Measurements from ENCODE around the gene DCANP1. TPM values are rescaled to one million over a fixed set of nuclear protein-coding genes. Genes with fewer than 3 reads are reported as not detected.

DCANP1 gene
- polyA plus RNA-seq, 10 donors = 0.08 to 0.23 (median 0.13) TPM; not detected in 6

GRCh38 chr5:135442431-135443160 is 4.6 kb downstream of the DCANP1 start:
- DNase-seq = no peak

GRCh38 chr5:135441919-135442318 is 5.2 kb downstream of the DCANP1 start:
- no peak for DNase-seq

GRCh38 chr5:135441350-135441831 is 5.8 kb downstream of the DCANP1 start:
- peak in 1 of 3 donors; percentile 79 for DNase-seq

- peak in 1 of 3 donors; percentile 70 for DNase-seq
Measured at GRCh38 chr5:135440916-135441315, 6.2 kb downstream of the DCANP1 start.

- DNase-seq = peak in 1 of 3 donors; percentile 76
Measured at GRCh38 chr5:135439231-135440205, 7.6 kb downstream of the DCANP1 start.

GRCh38 chr5:135438636-135439221 is 8.4 kb downstream of the DCANP1 start:
- DNase-seq = no peak

- peak; percentile 80 to 94 (median 91) for DNase-seq
Measured at GRCh38 chr5:135437796-135438560, 9.2 kb downstream of the DCANP1 start.

GRCh38 chr5:135437422-135437795 is 9.7 kb downstream of the DCANP1 start:
- peak in 1 of 3 donors; percentile 70 for DNase-seq

GRCh38 chr5:135436951-135437418 is 10.2 kb downstream of the DCANP1 start:
- DNase-seq = no peak

- no peak for DNase-seq
Measured at GRCh38 chr5:135435467-135436330, 11.4 kb downstream of the DCANP1 start.

- no peak for DNase-seq
Measured at GRCh38 chr5:135434591-135435466, 12.3 kb downstream of the DCANP1 start.

GRCh38 chr5:135433681-135434426 is 13.3 kb downstream of the DCANP1 start:
- peak in 1 of 3 donors; percentile 72 for DNase-seq

- DNase-seq = no peak
Measured at GRCh38 chr5:135432113-135432512, 15.0 kb downstream of the DCANP1 start.

- DNase-seq = no peak
Measured at GRCh38 chr5:135430135-135430437, 17.1 kb downstream of the DCANP1 start.

GRCh38 chr5:135429301-135430134 is 17.6 kb downstream of the DCANP1 start:
- DNase-seq = peak in 2 of 3 donors; percentile 49 to 71

- DNase-seq = no peak
Measured at GRCh38 chr5:135428586-135428985, 18.6 kb downstream of the DCANP1 start.

All from muscle of back (tissue), 11 donors.